ENCODE results near the gene ELOA. TPM values are rescaled to one million over a fixed set of nuclear protein-coding genes. Genes with fewer than 3 reads are reported as not detected.

The ELOA gene
- polyA plus RNA-seq, 2 of the 4 experiments (the other 2 are of a cell fraction) = 16.4 to 18.4 TPM

GRCh38 chr1:23791516-23792047 lies 48.3 kb downstream of the ELOA start:
- ChIA-PET CTCF (interaction anchor here (0.6 to 2.3 kb wide), 7 partner anchors 13 to 125 kb away, joined by 3 to 8 read pairs (median 5); partner anchors contain the start of gene PITHD1), POLR2A (interaction anchor here (0.9 to 2.5 kb wide), 3 partner anchors 9 to 13 kb away, joined by 4 to 19 read pairs (median 8); partner anchors contain the start of genes GALE and PITHD1)
- peak overlapping the region; percentile 97 for H3K4me2 ChIP-seq
- H3K27ac ChIP-seq = peak overlapping the region; percentile 93 to 98
- DNase-seq (ENCODE audit: low read depth in 1 of 2, low spot score in 1 of 2) (no peak), ATAC-seq (peak; percentile 41 to 43; a peak in 4 of 6 replicates), FAIRE-seq (no peak)
- H3K9me3 ChIP-seq = no peaks in the 10 kb centered on the region
- TF ChIP-seq PBX3 (IDR thresholded peaks at IDR 0.05) = no peak
- TF ChIP-seq FOSB (CRISPR knock-in tag; IDR thresholded peaks at IDR 0.05) = no peak
- 0% methylated on average over 7 of the region's 15 CpGs for WGBS (ENCODE audit: missing lambda C conversion rate)
- peak overlapping the region; percentile 87 for H3K4me3 ChIP-seq
- H3K4me1 ChIP-seq = peaks cover 40% of the 10 kb centered on the region

DNA sequence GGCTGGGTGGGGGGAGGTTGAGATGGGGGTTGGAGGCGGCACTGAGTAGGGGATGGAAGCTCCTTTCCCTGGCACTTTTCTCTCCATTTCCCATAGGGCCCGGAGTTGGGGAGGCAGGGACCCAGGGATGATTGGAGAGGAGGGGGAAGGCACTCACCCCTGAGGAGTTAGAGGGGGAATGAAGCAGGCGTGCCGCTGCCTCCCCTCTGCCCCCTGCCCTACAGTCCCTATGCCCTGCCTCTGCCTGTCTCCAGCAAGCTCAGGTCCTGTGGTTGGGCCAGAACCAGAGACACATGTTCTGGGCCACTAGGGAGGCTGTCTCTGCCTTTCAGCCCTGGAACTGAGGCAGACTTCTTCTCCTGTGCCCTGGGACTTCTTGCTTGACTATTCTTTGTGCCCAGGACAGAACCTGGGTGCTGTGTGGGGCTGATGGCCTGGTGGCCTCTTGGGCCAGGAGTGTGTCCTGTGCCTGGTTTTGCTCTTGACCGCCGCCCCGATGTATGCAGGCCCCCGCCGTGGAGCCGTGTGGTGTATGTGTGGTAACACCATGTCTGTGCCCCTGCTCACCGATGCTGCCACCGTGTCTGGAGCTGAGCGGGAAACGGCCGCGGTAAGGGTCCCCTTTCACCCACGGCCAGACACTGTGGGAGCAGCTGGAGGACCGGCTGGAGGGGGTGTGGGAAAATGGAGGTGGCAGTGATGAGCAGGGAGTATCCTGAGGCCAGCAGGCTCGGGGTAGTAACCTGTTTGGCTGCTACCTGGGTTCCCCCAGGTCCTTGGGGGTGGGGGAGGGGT lies 49.1 kb downstream of the ELOA start:
- Histone ChIP-seq H3K4me1 (peaks cover 40% of the 10 kb centered on the region), H3K27ac (peak overlapping the region; percentile 93 to 98; a peak in 5 of 6 replicates), H3K9me3 (no peaks in the 10 kb centered on the region), H3K4me3 (peak overlapping the region; percentile 87), H3K4me2 (peak overlapping the region; percentile 97)
- CTCF ChIA-PET = interaction anchor here (0.8 to 2.3 kb wide), 6 partner anchors 14 to 124 kb away, joined by 3 to 8 read pairs (median 5); partner anchors contain the start of gene PITHD1
- no peak for DNase-seq (ENCODE audit: low read depth in 1 of 2, low spot score in 1 of 2)
- ATAC-seq = peak; percentile 2 to 13; a peak in 1 of 6 replicates
- POLR2A ChIA-PET = interaction anchor here (0.9 to 1.5 kb wide), 2 partner anchors 12 to 14 kb away, joined by 4 to 8 read pairs; partner anchors contain the start of gene PITHD1
- no peak for TF ChIP-seq CHD2 (IDR thresholded peaks at IDR 0.05; ENCODE audit: low read length, partially characterized antibody)
- TF ChIP-seq, protein P1, sequence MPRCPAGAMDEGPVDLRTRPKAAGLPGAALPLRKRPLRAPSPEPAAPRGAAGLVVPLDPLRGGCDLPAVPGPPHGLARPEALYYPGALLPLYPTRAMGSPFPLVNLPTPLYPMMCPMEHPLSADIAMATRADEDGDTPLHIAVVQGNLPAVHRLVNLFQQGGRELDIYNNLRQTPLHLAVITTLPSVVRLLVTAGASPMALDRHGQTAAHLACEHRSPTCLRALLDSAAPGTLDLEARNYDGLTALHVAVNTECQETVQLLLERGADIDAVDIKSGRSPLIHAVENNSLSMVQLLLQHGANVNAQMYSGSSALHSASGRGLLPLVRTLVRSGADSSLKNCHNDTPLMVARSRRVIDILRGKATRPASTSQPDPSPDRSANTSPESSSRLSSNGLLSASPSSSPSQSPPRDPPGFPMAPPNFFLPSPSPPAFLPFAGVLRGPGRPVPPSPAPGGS (IDR thresholded peaks at IDR 0.05) = no peak
- no peak for TF ChIP-seq TFCP2L1 (CRISPR knock-in tag; IDR thresholded peaks at IDR 0.05)
- TF ChIP-seq ZNF302 (CRISPR knock-in tag; IDR thresholded peaks at IDR 0.05) = no peak
- TF ChIP-seq RFX5 (IDR thresholded peaks at IDR 0.05) = no peak
- no peak for TF ChIP-seq ZFP36 (IDR thresholded peaks at IDR 0.05; ENCODE audit: borderline replicate concordance, partially characterized antibody)
- no peak for TF ChIP-seq HOXA7 (CRISPR knock-in tag; IDR thresholded peaks at IDR 0.05)
- TF ChIP-seq RAD21 (conservative IDR thresholded peaks at IDR 0.05 in 1 of 2, IDR thresholded peaks at IDR 0.05 in 1 of 2) = no peak
- no peak for TF ChIP-seq FOSL2 (IDR thresholded peaks at IDR 0.05)
- no peak for TF ChIP-seq FOSL2 (CRISPR knock-in tag; IDR thresholded peaks at IDR 0.05)
- 78% methylated on average over 17 of the region's 19 CpGs for WGBS (ENCODE audit: missing lambda C conversion rate)
- no peak for FAIRE-seq

DNA sequence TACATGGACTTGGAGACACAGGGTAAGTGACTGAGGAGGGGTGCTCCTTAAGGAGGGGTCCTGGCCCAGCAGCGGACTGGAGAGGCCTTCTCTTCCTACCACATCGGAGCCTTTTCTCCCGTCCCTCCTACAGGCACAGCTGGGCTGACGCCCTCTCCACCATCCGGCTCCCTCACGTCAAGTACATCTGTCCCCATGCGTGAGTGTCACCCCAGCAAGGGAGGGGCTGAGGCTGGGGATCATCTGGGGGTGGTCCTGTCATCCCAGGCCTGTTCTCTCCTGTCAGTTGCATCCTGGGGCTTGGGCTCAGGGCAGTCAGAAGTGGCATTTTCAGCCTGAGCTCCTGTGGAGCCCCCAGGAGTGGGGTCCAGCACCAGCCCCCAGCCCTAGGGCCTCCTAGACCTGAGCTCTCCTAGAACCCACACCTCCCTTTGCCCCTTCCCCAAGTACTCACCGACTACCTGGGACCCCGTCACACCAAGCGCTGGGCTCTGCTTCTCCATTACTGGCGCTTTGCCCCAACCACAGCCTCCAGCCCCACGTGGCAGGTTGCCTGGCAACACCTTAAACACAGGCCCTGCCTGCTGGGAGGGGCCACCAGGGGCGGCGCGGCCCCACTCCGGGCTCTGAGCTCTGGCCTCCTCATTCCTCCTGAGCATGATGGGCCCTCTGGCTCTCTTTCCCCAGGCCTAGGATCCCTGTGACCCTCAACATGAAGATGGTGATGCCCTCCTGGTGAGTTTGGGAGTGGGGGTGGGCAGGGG lies 49.9 kb downstream of the ELOA start:
- ATAC-seq = peak in 1 of 2 experiments; percentile 9; a peak in 2 of 6 replicates
- no peak for FAIRE-seq
- Histone ChIP-seq H3K9me3 (no peaks in the 10 kb centered on the region), H3K4me2 (peak overlapping the region; percentile 97; the same call in 2 of the 3 replicates), H3K4me3 (no peak overlapping the region), H3K4me1 (peaks cover 40% of the 10 kb centered on the region), H3K27ac (peak overlapping the region in 1 of 2 experiments; percentile 98; a peak in 2 of 6 replicates)
- TF ChIP-seq USF2 (IDR thresholded peaks at IDR 0.05) = peak; percentile 44
- TF ChIP-seq CHD4 (IDR thresholded peaks at IDR 0.05; ENCODE audit: borderline replicate concordance) = no peak
- no peak for TF ChIP-seq KDM1A (IDR thresholded peaks at IDR 0.05; ENCODE audit: low read depth)
- 83% methylated on average over 10 of the region's 16 CpGs for WGBS (ENCODE audit: missing lambda C conversion rate)
- POLR2A ChIA-PET = no interaction called here
- DNase-seq (ENCODE audit: low read depth in 1 of 2, low spot score in 1 of 2) = peak in 1 of 2 experiments; percentile 35
- CTCF ChIA-PET = interaction anchor here (1.3 to 1.5 kb wide), 2 partner anchors 22 to 61 kb away, joined by 9 to 11 read pairs; no protein-coding TSS in a partner anchor

Measured in A549 (cell line).